Measurements from ENCODE around the gene CHAF1B.

Gene CHAF1B

GRCh38 chr21:36428761-36429432, 43.7 kb downstream of the CHAF1B start:
- no peak for DNase-seq

- peak; percentile 69 for DNase-seq
Measured at GRCh38 chr21:36429947-36430546, 44.9 kb downstream of the CHAF1B start.

GRCh38 chr21:36430841-36431240, 45.6 kb downstream of the CHAF1B start:
- DNase-seq = no peak

GRCh38 chr21:36431252-36431651, 46.1 kb downstream of the CHAF1B start:
- DNase-seq = no peak

- no peak for DNase-seq
Measured at GRCh38 chr21:36433059-36433709, 48.0 kb downstream of the CHAF1B start.

- no peak for DNase-seq
Measured at GRCh38 chr21:36434144-36434543, 49.0 kb downstream of the CHAF1B start.

GRCh38 chr21:36436829-36437744, 51.9 kb downstream of the CHAF1B start:
- DNase-seq = no peak

GRCh38 chr21:36437745-36438128, 52.5 kb downstream of the CHAF1B start:
- DNase-seq = no peak

- DNase-seq = no peak
Measured at GRCh38 chr21:36441715-36442114, 56.5 kb downstream of the CHAF1B start.

GRCh38 chr21:36446301-36446700, 61.1 kb downstream of the CHAF1B start:
- DNase-seq = no peak

- DNase-seq = no peak
Measured at GRCh38 chr21:36450511-36450910, 65.3 kb downstream of the CHAF1B start.

- DNase-seq = no peak
Measured at GRCh38 chr21:36451506-36451905, 66.3 kb downstream of the CHAF1B start.

GRCh38 chr21:36452281-36452825, 67.2 kb downstream of the CHAF1B start:
- DNase-seq = no peak

- DNase-seq = no peak
Measured at GRCh38 chr21:36454093-36454531, 68.9 kb downstream of the CHAF1B start.

- no peak for DNase-seq
Measured at GRCh38 chr21:36454706-36455105, 69.5 kb downstream of the CHAF1B start.

GRCh38 chr21:36456729-36457414, 71.7 kb downstream of the CHAF1B start:
- DNase-seq = no peak

- DNase-seq = no peak
Measured at GRCh38 chr21:36459098-36459497, 73.9 kb downstream of the CHAF1B start.

GRCh38 chr21:36460866-36461265, 75.7 kb downstream of the CHAF1B start:
- no peak for DNase-seq

GRCh38 chr21:36461277-36461917, 76.2 kb downstream of the CHAF1B start:
- no peak for DNase-seq

- DNase-seq = no peak
Measured at GRCh38 chr21:36461918-36462486, 76.8 kb downstream of the CHAF1B start.

GRCh38 chr21:36463204-36463603, 78.0 kb downstream of the CHAF1B start:
- DNase-seq = no peak

Measured in activated naive CD4-positive, alpha-beta T cell treated with Interleukin-2 at 50 U/mL for 16 hours (primary cell).